GM12891 (cell line): ENCODE measurements around the gene PLAAT4. TPM values are rescaled to one million over a fixed set of nuclear protein-coding genes. Genes with fewer than 3 reads are reported as not detected.

Experiments used
- DNase-seq: peaks from one replicate; pipeline ENCODE4 v3.0.0; 2011; ENCODE audit warnings: low spot score; ENCODE audit not compliant: insufficient read length
- FAIRE-seq: peaks from 2 replicates; lab custom pipeline; 2011; peaks lifted over from hg19 to GRCh38; lab: Jason Lieb, UNC
- PAX5 ChIP-seq: IDR thresholded peaks from 2 replicates; pipeline ENCODE4 v1.6.1; 2011; ENCODE audit warnings: low read length, moderate library complexity, mild to moderate bottlenecking; ENCODE audit not compliant: insufficient read depth, severe bottlenecking
- POLR2A ChIP-seq: IDR thresholded peaks from 2 replicates; pipeline ENCODE4 v1.6.1; 2011; ENCODE audit warnings: low read depth, low read length, control low read depth
- POLR2AphosphoS5 ChIP-seq: IDR thresholded peaks from 2 replicates; pipeline ENCODE4 v1.6.1; 2011; ENCODE audit warnings: low read depth, low read length, control low read depth
- POU2F2 ChIP-seq: IDR thresholded peaks from 2 replicates; pipeline ENCODE4 v1.6.1; 2011; ENCODE audit warnings: low read depth, mild to moderate bottlenecking, control low read depth, low read length, moderate library complexity
- SPI1 ChIP-seq: IDR thresholded peaks from 2 replicates; pipeline ENCODE4 v1.6.1; 2011; ENCODE audit warnings: low read depth, low read length, control low read depth
- TAF1 ChIP-seq: IDR thresholded peaks from 2 replicates; pipeline ENCODE4 v1.6.1; 2011; ENCODE audit warnings: low read depth, low read length, control low read depth
- polyA plus RNA-seq: library from polyadenylated mRNA; unstranded; fragments of >200 nt; gene quantifications from one replicate; pipeline ENCODE4 v1.2.1, GENCODE V29; 2012; ENCODE audit warnings: low read depth, missing spikeins, inconsistent platforms; ENCODE audit not compliant: missing spikeins

PLAAT4 gene
- polyA plus RNA-seq = 16.0 TPM

GRCh38 chr11:63536669-63537292 is at the start of gene PLAAT4:
Gene PLAAT4 (plus strand): TSS chr11:63536808. CDS start chr11:63536869, 61 bp downstream.
- DNase-seq (no peak), FAIRE-seq (no peak)
- TF ChIP-seq TAF1 (0 out of 2 replicates have a peak, but pooled peaks have one; percentile 28), SPI1 (no peak)

DNA sequence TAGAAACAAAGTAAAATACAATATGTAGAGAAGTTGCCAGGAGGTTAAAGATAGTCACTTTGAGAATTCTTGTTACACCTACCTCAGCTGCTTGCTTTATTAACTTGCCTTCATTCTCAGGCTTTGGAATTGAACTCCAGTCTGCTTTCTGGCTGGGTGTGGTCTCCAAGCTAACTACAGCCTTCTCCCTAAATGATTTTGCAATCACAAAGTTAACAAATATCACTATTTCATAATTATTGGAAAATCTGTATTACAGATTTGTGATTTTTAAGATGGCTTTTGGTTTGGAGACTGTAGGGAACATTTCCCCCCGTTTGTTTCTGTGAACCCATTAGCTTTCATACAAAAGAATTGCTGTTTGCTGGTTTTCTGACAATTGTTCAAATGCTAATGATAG is 47.8 kb upstream of the PLAAT4 start:
- TF ChIP-seq POLR2A = no peak
- no peak for TF ChIP-seq POU2F2
- TF ChIP-seq TAF1 = no peak
- TF ChIP-seq PAX5 = no peak
- TF ChIP-seq POLR2AphosphoS5 = no peak
- TF ChIP-seq SPI1 = no peak
- no peak for DNase-seq
- no peak for FAIRE-seq

GRCh38 chr11:63489879-63490278 is 46.7 kb upstream of the PLAAT4 start:
- TF ChIP-seq PAX5 = no peak
- DNase-seq = no peak

GRCh38 chr11:63490551-63491239 is 45.9 kb upstream of the PLAAT4 start, which contains the start of gene PLAAT5:
Gene PLAAT5 (minus strand): TSS chr11:63491167. CDS start chr11:63491034, 133 bp downstream.
- FAIRE-seq (no peak), DNase-seq (no peak)
- TF ChIP-seq PAX5 (no peak), SPI1 (no peak), TAF1 (no peak), POLR2A (no peak), POU2F2 (no peak), POLR2AphosphoS5 (no peak)

More at GRCh38 chr11:63489879-63490278, 46.7 kb upstream of the PLAAT4 start:
- no peak for FAIRE-seq

DNA sequence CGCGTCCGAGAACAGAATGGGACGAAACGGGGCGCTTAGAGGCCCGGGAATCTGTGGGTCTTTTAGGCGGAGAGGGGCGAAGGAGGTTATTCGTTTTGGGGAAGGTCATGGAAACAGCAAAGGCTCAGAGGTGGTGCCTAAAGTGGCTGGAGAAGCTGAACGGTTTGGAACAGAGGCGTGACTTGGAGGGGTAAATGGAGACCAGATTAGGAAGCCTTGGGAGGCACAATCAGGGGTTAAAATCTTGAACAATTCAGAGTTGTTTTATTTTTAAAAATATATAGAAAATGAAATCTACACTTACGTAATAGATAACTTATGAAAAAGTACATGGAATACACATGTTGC is 45.4 kb upstream of the PLAAT4 start:
- FAIRE-seq (no peak), DNase-seq (no peak)
- TF ChIP-seq SPI1 (no peak), TAF1 (no peak), PAX5 (no peak), POLR2AphosphoS5 (no peak), POU2F2 (no peak), POLR2A (no peak)

- no peak for FAIRE-seq
- TF ChIP-seq POU2F2 (no peak), POLR2AphosphoS5 (no peak), SPI1 (no peak), POLR2A (no peak), PAX5 (no peak), TAF1 (no peak)
Observed at GRCh38 chr11:63491636-63492372, 44.8 kb upstream of the PLAAT4 start.

GRCh38 chr11:63492441-63492840 is 44.2 kb upstream of the PLAAT4 start:
- DNase-seq (no peak), FAIRE-seq (no peak)
- TF ChIP-seq TAF1 = no peak
- TF ChIP-seq POLR2A = no peak

More at GRCh38 chr11:63491636-63492372, 44.8 kb upstream of the PLAAT4 start:
- no peak for DNase-seq

GRCh38 chr11:63493127-63493526 is 43.5 kb upstream of the PLAAT4 start:
- no peak for DNase-seq
- TF ChIP-seq PAX5 (no peak), SPI1 (no peak), POU2F2 (no peak), POLR2A (no peak)
- no peak for FAIRE-seq

GRCh38 chr11:63494975-63495374 is 41.6 kb upstream of the PLAAT4 start:
- FAIRE-seq (no peak), DNase-seq (no peak)
- TF ChIP-seq TAF1 (no peak), POU2F2 (no peak), POLR2AphosphoS5 (no peak), PAX5 (no peak), SPI1 (no peak), POLR2A (no peak)

GRCh38 chr11:63499874-63500273 is 36.7 kb upstream of the PLAAT4 start:
- FAIRE-seq = no peak
- DNase-seq = no peak
- TF ChIP-seq PAX5 = no peak
- no peak for TF ChIP-seq POLR2A
- TF ChIP-seq SPI1 = no peak
- TF ChIP-seq POLR2AphosphoS5 = no peak
- no peak for TF ChIP-seq TAF1
- TF ChIP-seq POU2F2 = no peak
